Glutamatergic neuron (in vitro differentiated cells): Measurements from ENCODE around the gene FSD1. TPM values are rescaled to one million over a fixed set of nuclear protein-coding genes. Genes with fewer than 3 reads are reported as not detected.
A peak's percentile ranks its signal among the peaks of the same experiment; 100 is the strongest.

Source experiments
- DNase-seq: peaks from one replicate; pipeline ENCODE4 v3.0.0; 2022
- H3K27ac Mint-ChIP-seq: one replicate; pipeline ENCODE4 v1.8.0; 2020; ENCODE audit warnings: mild to moderate bottlenecking, mixed read lengths, inconsistent platforms; ENCODE audit not compliant: unreplicated experiment
- H3K27me3 Mint-ChIP-seq: one replicate; pipeline ENCODE4 v1.8.0; 2020; ENCODE audit warnings: mild to moderate bottlenecking, moderate library complexity, mixed read lengths, inconsistent platforms; ENCODE audit not compliant: unreplicated experiment
- H3K36me3 Mint-ChIP-seq: one replicate; pipeline ENCODE4 v1.8.0; 2020; ENCODE audit warnings: mild to moderate bottlenecking, mixed read lengths, inconsistent platforms; ENCODE audit not compliant: unreplicated experiment
- H3K4me1 Mint-ChIP-seq: one replicate; pipeline ENCODE4 v1.8.0; 2020; ENCODE audit warnings: mild to moderate bottlenecking, low read depth, mixed read lengths, inconsistent platforms; ENCODE audit not compliant: unreplicated experiment
- H3K4me3 Mint-ChIP-seq: one replicate; pipeline ENCODE4 v1.8.0; 2020; ENCODE audit warnings: mild to moderate bottlenecking, mixed read lengths, inconsistent platforms; ENCODE audit not compliant: unreplicated experiment
- H3K9me3 Mint-ChIP-seq: one replicate; pipeline ENCODE4 v1.8.0; 2020; ENCODE audit warnings: mild to moderate bottlenecking, moderate library complexity, mixed read lengths, inconsistent platforms; ENCODE audit not compliant: unreplicated experiment
- CTCF ChIP-seq: fragments of 200-600 bp; sonication (generic); IDR thresholded peaks from one replicate; pipeline ENCODE4 v1.5.0; 2021; ENCODE audit not compliant: partially characterized antibody, unreplicated experiment
- total RNA-seq: library from RNA; stranded (reverse); fragmentation: NEBNext Ultra II Directional; extraction: Animal tissue kit (Norgen Biotek cat#: 25700); gene quantifications from one replicate; pipeline ENCODE4 v1.2.1, GENCODE V29; 2021; ENCODE audit not compliant: unreplicated experiment

Gene FSD1
- total RNA-seq, 1 donor from 2014 or later = 156 TPM

GRCh38 chr19:4368128-4368820 lies 63.9 kb downstream of the FSD1 start:
- Mint-ChIP-seq H3K27ac (peak overlapping the region; percentile 55), H3K27me3 (peaks cover 32% of the 10 kb centered on the region), H3K36me3 (no peaks in the 10 kb centered on the region), H3K4me3 (peak overlapping the region; percentile 15), H3K4me1 (peaks cover 16% of the 10 kb centered on the region), H3K9me3 (peaks cover 17% of the 10 kb centered on the region)
- DNase-seq = no peak
- TF ChIP-seq CTCF = no peak

GRCh38 chr19:4369109-4369887 lies 64.9 kb downstream of the FSD1 start:
- no peak for DNase-seq
- peaks cover 30% of the 10 kb centered on the region for H3K27me3 Mint-ChIP-seq
- no peak for TF ChIP-seq CTCF
- no peaks in the 10 kb centered on the region for H3K36me3 Mint-ChIP-seq
- H3K4me1 Mint-ChIP-seq = peaks cover 20% of the 10 kb centered on the region
- peaks cover 15% of the 10 kb centered on the region for H3K9me3 Mint-ChIP-seq
- H3K27ac Mint-ChIP-seq = peak overlapping the region; percentile 78
- peak overlapping the region; percentile 30 for H3K4me3 Mint-ChIP-seq

GRCh38 chr19:4369888-4370260 lies 65.5 kb downstream of the FSD1 start:
- Mint-ChIP-seq H3K27ac (peak overlapping the region; percentile 78), H3K36me3 (no peaks in the 10 kb centered on the region), H3K9me3 (peaks cover 13% of the 10 kb centered on the region), H3K4me3 (peak overlapping the region; percentile 30), H3K4me1 (peaks cover 20% of the 10 kb centered on the region), H3K27me3 (peaks cover 30% of the 10 kb centered on the region)
- no peak for TF ChIP-seq CTCF
- DNase-seq = peak; percentile 60

- DNase-seq = no peak
- Mint-ChIP-seq H3K27ac (no peak overlapping the region), H3K27me3 (peaks cover 30% of the 10 kb centered on the region), H3K9me3 (peaks cover 13% of the 10 kb centered on the region), H3K4me3 (no peak overlapping the region), H3K4me1 (peaks cover 22% of the 10 kb centered on the region), H3K36me3 (no peaks in the 10 kb centered on the region)
- no peak for TF ChIP-seq CTCF
Measured at GRCh38 chr19:4370418-4371041, 66.1 kb downstream of the FSD1 start.
